Choroid plexus epithelial cell (primary cell): ENCODE measurements around the gene RCAN2.

Experiments used
- DNase-seq: peaks from one replicate; pipeline ENCODE4 v3.0.0-alpha.2; 2010; ENCODE audit warnings: low read depth
- H3K4me3 ChIP-seq: 2 replicates; pipeline ENCODE4 v1.5.1; 2011; ENCODE audit warnings: low read depth, mild to moderate bottlenecking, control low read depth, low read length, moderate library complexity
- TF ChIP-seq, protein P1 (sequence below): conservative IDR thresholded peaks from 2 replicates; pipeline ENCODE4 v1.5.1; 2011; ENCODE audit warnings: low read depth, mild to moderate bottlenecking, control low read depth, inconsistent platforms, low read length, moderate library complexity

Gene RCAN2

GRCh38 chr6:46324706-46325105, 166.5 kb downstream of the RCAN2 start:
- no peak overlapping the region for H3K4me3 ChIP-seq
- TF ChIP-seq, protein P1, sequence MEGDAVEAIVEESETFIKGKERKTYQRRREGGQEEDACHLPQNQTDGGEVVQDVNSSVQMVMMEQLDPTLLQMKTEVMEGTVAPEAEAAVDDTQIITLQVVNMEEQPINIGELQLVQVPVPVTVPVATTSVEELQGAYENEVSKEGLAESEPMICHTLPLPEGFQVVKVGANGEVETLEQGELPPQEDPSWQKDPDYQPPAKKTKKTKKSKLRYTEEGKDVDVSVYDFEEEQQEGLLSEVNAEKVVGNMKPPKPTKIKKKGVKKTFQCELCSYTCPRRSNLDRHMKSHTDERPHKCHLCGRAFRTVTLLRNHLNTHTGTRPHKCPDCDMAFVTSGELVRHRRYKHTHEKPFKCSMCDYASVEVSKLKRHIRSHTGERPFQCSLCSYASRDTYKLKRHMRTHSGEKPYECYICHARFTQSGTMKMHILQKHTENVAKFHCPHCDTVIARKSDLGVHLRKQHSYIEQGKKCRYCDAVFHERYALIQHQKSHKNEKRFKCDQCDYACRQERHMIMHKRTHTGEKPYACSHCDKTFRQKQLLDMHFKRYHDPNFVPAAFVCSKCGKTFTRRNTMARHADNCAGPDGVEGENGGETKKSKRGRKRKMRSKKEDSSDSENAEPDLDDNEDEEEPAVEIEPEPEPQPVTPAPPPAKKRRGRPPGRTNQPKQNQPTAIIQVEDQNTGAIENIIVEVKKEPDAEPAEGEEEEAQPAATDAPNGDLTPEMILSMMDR, result no peak
- no peak for DNase-seq

DNA sequence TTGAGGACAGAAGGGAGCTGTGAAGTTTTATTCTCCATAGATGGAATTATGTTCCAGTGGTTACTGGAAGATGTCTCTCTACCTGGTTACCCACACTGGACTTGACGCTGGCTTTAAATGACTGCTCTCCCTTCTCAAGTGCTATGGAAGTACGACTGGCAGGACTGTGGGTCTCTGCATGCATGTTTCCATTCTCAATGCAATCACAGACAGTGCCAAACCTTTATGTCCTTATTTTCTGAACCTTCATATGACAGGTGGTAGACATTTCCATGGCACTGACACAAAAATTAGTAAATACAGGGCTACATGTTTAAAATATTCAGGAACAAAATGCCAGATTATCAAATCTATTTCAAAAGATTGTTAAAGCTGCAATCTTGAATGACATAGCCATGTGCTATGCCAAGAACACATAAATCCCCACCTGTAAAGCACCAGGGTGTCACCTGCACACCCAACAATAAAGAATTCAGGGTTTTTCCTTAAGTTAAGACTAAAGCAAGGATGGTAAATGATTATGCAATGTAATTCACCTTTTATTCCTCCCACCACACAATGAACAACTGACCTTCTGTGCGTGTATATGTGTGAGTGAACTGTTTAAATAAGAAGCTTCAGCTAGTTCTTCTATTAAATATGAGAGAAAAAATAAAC, 167.2 kb downstream of the RCAN2 start:
- no peak for DNase-seq
- TF ChIP-seq, protein P1, result no peak
- H3K4me3 ChIP-seq, result no peak overlapping the region

DNA sequence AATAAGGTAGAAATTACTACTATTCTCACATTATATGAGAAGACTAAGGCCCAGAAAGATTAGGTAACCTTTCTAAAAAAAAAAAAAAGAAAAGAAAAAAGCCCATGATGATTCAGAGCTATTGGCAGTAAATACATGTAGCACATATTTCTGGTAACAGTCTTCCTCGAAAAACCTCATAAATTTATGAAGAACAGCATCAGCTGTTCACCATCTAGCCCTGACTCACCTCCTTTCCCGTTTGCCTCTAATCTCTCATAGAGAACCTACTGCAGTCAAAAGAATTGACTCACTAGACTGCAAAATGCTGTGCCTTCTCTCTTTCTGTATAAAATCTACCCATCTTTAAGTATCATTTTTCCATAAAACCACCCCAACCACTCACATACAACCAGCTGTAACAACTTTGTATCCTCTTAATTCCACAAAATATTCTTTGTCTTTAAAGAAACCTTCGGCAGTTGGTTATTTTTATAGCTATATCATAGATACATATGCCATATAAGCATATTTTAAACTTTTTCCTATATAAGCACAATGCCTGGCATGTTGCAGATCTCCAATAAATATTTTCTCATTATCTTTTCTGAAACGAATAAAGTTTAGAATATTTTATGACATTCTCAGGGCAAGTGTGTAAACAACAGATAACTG, 167.8 kb downstream of the RCAN2 start:
- DNase-seq, result peak; percentile 93
- TF ChIP-seq, protein P1, result no peak
- no peak overlapping the region for H3K4me3 ChIP-seq

- TF ChIP-seq, protein P1, result no peak
- no peak overlapping the region for H3K4me3 ChIP-seq
- peak; percentile 43 for DNase-seq
Observed at GRCh38 chr6:46320505-46320904, 170.7 kb downstream of the RCAN2 start.

DNA sequence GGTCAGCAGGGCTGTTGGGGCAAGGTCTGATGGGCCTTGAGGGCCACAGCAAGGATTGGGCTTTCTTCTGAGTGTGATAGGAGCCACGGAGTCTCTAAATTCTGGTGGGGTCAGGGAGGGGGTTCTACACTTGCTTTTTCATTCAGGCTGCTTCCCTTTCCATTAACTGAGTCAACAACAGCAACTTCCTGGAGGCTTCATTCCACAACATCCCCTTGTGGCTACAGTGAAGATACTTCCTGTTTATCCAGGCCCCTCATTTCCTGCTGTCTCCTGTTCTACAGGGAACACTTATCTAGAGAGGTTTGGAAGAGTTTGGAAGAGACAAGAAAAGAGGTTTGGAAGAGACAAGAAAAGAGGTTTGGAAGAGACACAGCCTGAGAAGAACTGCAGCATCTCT, 175.7 kb downstream of the RCAN2 start:
- DNase-seq, result no peak
- TF ChIP-seq, protein P1, result no peak
- H3K4me3 ChIP-seq, result no peak overlapping the region

DNA sequence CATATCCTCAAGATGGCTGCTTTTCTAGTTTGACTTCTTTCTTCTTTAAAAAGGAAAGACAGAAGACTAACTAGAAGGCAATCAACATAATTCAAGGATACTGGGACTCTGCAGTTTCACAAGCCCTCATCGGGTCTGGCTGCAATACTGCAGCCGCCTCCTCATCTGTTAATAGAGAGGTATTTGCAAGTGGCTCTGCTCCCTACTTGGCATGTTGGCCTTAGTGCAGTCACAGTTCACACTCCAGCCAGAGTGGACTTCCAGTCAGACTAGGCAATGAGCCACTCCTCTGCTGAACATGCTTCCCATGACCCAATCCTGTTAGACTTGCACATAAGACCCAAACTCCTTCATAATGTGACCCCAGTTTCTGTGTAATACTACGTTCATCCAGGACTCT, 178.6 kb downstream of the RCAN2 start:
- TF ChIP-seq, protein P1, result no peak
- no peak overlapping the region for H3K4me3 ChIP-seq
- DNase-seq, result no peak

DNA sequence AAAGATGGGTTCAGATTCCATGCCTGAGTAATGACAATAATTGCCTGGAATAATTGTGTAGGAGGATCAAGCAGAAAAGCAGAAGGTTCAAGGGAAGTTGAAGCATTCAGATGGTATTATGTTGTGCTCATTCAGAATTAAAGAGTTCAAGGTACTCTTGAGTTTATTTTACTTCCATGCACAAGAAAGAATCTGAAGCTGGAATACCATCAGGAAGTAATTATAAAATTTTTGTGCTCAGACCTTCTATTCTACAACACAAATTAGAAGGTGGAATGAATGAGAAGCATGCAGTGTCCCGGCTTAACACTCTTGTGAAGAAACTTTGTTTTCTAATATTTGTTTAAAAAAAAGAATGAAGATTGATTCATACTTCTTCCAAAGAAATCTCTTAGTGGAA, 181.1 kb downstream of the RCAN2 start:
- no peak for DNase-seq
- no peak overlapping the region for H3K4me3 ChIP-seq
- TF ChIP-seq, protein P1, result no peak
